Measurements from ENCODE around the gene KTI12. TPM values are rescaled to one million over a fixed set of nuclear protein-coding genes. Genes with fewer than 3 reads are reported as not detected.
"Not testable (repeated sequence)": the region's sequence is repeated elsewhere in the genome, so short reads cannot be mapped to it uniquely, and the experiment has no call there.

The KTI12 gene
- total RNA-seq, 1 donor from 2014 or later = 3.3 TPM

GRCh38 chr1:52045666-52046195 lies 12.1 kb upstream of the KTI12 start:
- ATAC-seq (ENCODE audit: poor library complexity); DNase-seq; intact Hi-C loops (cut with DNase I): not testable (repeated sequence)

GRCh38 chr1:52045236-52045635 lies 11.6 kb upstream of the KTI12 start:
- intact Hi-C loops (cut with DNase I) = no loop called here
- ATAC-seq (ENCODE audit: poor library complexity) (no peak), DNase-seq (no peak)

DNA sequence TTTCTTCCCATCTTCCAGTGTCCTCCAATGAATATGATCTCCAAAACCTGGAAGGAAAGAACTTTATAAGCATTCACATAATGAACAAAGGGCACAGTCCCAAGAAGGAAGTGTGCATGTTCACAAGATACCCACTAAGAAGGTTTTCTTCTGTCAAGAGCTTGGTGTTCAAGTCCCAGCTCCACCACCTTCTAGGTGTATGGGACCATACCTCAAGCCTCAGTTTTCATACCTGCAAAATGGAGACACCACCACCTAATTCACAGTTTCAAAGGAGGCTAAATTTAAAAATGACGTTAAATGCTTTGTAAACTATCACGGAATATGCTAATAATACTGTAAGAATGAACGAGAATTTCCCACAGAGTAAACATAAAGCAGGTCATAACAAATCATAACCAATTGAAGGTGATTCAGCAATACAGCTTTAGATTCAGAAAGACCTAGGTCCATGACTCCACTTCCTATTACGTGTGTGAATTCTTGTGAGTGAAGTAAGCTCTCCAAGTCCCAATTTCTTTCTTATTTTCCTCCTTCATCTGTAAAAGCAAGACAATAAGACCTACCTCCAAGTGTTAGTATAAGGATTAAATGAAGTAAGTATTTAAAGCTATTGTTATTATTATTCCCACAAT lies 8.1 kb upstream of the KTI12 start:
- DNase-seq (no peak), ATAC-seq (ENCODE audit: poor library complexity) (no peak)
- intact Hi-C loops (cut with DNase I) = no loop called here

DNA sequence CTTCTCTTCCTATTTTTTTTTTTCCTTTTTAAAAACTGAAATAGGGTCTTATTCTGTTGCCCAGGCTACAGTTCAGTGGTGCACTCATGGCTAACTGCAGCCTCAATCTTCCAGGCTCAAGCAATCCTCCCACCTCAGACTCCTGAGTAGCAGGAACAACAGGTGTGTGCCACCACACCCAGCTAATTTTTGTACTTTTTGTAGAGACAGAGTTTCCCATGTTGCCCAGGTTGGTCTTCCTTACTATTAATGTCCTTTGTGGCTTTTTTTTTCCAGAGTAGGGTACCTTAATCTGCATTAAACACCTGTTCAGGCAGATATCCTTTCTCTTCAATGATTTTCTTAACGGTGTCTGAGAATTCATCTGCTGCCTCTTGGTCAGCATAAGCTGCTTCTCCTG lies 4.3 kb upstream of the KTI12 start:
- ATAC-seq (ENCODE audit: poor library complexity) = no peak
- intact Hi-C loops (cut with DNase I) = no loop called here
- DNase-seq = no peak

DNA sequence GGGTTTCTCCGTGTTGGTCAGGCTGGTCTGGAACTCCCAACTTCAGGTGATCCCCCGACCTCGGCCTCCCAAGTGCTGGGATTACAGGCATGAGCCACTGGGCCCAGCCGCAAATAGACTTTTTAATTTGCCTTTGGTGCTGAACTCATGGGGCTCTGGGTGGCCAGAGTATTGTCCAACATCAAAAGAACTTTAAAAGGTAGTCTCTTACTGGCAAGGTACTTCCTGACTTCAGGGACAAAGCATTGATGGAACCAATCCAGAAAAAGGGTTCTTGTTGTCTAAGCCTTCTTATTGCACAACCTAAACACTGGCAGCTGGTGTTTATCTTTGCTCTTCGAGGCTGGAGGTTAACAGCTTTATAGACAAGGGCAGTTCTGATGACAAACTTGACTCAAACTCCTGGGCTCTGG lies 3.8 kb upstream of the KTI12 start:
- intact Hi-C loops (cut with DNase I) = no loop called here
- ATAC-seq (ENCODE audit: poor library complexity) (no peak), DNase-seq (no peak)

- no peak for ATAC-seq (ENCODE audit: poor library complexity)
- no peak for DNase-seq
- intact Hi-C loops (cut with DNase I) = no loop called here
Observed at GRCh38 chr1:52034050-52034384, 407 bp upstream of the KTI12 start.

- DNase-seq = peak; percentile 54
- intact Hi-C loops (cut with DNase I) = no loop called here
- ATAC-seq (ENCODE audit: poor library complexity) = peak; percentile 43
Observed at GRCh38 chr1:52032785-52033131, 852 bp downstream of the KTI12 start.

GRCh38 chr1:52032124-52032784 lies 1.4 kb downstream of the KTI12 start:
- DNase-seq (no peak), ATAC-seq (ENCODE audit: poor library complexity) (no peak)
- intact Hi-C loops (cut with DNase I) = no loop called here

DNA sequence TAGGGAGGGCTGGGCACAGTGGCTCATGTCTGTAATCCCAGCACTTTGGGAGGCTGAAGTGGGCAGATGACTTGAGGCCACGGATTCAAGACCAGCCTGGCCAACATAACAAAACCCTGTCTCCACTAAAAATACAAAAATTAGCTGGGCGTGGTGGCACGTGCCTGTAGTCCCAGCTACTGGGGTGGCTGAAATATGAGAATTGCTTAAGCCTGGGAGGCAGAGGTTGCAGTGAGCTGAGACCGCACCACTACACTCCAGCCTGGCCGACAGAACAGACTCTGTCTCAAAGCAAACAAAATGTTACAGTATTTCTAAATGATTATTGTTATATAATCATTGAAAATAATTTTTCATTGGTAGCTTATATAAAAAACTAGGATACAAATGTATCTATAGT lies 4.8 kb downstream of the KTI12 start:
- intact Hi-C loops (cut with DNase I); ATAC-seq (ENCODE audit: poor library complexity); DNase-seq: not testable (repeated sequence)

DNA sequence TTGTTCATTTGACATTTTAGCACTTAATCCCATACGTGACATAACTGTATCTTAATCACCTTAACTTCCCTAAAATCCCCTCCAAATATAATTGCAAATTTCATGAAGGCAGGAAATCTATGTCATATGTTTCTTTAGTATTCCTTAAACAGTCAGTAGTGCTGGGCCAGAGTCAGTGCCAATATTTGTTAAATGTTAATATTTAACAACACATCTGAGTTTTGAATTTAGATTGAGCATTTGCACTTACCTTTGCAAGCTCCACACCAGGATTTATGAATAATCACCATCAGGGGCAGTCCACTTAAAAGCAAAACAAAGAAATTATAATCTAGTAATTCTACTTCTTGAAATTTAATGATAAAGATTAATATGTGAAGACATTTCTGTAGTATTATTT lies 5.3 kb downstream of the KTI12 start:
- no peak for DNase-seq
- intact Hi-C loops (cut with DNase I) = no loop called here
- no peak for ATAC-seq (ENCODE audit: poor library complexity)

DNA sequence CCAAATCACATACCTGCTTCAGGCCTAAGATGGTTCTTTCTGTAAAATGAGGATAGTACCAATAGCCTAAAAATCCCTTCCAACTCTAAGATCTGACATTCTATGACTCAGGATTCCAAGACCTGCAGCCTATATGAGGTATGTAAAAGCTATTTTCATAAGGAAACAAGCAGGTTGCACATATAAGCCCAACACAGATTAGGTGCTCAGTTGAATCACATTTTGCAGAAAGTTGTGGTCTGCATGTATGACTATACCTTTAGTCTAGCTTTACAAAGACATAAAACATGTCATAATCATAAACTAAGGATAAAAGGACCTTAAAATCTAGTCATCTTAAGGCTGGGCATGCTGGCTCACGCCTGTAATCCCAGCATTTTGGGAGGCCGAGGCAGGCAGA lies 7.3 kb downstream of the KTI12 start:
- intact Hi-C loops (cut with DNase I) = no loop called here
- ATAC-seq (ENCODE audit: poor library complexity) (no peak), DNase-seq (no peak)

GRCh38 chr1:52022133-52022532 lies 11.5 kb downstream of the KTI12 start:
- intact Hi-C loops (cut with DNase I) = no loop called here

GRCh38 chr1:52008071-52008809 lies 25.4 kb downstream of the KTI12 start:
- ATAC-seq (ENCODE audit: poor library complexity) = no peak
- intact Hi-C loops (cut with DNase I) = no loop called here
- DNase-seq = no peak

More at GRCh38 chr1:52022133-52022532, 11.5 kb downstream of the KTI12 start:
- DNase-seq = no peak
- no peak for ATAC-seq (ENCODE audit: poor library complexity)

DNA sequence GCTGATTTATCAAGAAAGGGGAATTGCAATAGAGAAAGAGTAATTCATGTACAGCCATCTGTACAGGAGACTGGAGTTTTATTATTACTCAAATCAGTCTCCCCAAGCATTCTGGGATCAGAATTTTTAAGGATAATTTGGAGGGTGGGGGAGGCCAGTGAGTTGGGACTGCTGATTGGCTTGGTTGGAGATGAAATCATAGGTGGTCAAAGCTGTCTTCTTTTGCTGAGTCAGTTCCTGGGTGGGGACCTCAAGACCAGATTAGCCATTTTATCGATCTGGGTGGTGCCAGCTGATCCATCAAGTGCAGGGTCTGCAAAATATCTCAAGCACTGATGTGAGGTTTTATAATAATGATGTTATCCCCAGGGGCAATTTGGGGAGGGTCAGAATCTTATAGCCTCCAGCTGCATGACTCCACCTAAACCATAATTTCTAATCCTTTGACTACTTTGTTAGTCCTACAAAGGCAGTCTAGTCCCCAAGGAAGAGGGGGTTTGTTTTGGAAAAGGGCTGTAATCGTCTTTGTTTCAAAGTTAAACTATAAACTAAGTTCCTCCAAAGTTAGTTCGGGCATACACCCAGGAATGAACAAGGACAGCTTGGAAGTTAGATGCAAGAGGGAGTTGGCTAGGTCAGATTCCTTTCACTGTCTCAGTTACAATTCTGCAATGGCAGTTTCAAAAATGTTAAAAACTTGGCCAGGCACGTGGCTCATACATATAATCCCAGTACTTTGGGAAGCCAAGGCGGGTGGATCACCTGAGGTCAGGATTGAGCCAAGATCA lies 26.2 kb downstream of the KTI12 start:
- intact Hi-C loops (cut with DNase I) = no loop called here
- ATAC-seq (ENCODE audit: poor library complexity) (no peak), DNase-seq (no peak)

DNA sequence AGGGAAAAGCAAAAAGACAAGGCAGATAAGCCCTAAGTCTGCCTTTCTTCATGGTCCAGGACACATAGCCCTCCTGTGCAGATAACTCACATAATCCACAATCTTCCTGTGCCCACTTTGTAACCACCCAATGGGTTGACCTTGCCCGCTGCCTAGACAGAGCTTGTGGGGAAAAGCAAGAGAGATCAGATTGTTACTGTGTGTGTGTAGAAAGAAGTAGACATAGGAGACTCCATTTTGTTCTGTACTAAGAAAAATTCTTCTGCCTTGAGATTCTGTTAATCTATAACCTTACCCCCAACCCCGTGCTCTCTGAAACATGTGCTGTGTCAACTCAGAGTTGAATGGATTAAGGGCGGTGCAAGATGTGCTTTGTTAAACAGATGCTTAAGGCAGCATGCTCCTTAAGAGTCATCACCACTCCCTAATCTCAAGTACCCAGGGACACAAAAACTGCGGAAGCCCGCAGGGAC lies 27.5 kb downstream of the KTI12 start:
- ATAC-seq (ENCODE audit: poor library complexity); DNase-seq; intact Hi-C loops (cut with DNase I): not testable (repeated sequence)

DNA sequence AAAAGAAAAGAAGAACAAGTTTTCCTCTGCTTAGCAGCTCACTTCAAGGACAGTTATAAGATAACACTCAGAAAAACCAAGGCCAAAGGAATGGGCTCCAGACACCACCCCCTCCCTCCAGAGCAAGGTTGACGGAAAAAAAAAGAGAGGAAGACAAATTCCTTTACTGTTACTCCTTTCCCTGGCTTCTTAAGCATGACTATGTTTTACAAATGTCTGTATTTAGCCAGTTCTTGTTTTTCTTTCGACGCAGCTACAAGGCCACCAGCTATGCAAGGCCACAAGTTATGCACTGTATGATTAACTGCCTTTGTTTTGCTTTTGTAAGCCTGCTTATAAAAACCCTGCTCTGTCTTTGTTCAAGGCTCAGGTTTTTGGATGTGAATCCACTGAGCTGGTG lies 28.1 kb downstream of the KTI12 start:
- DNase-seq; ATAC-seq (ENCODE audit: poor library complexity); intact Hi-C loops (cut with DNase I): not testable (repeated sequence)

GRCh38 chr1:52003877-52004276 lies 29.7 kb downstream of the KTI12 start:
- no peak for ATAC-seq (ENCODE audit: poor library complexity)
- intact Hi-C loops (cut with DNase I) = no loop called here
- no peak for DNase-seq

GRCh38 chr1:52002038-52002917 lies 31.3 kb downstream of the KTI12 start:
- intact Hi-C loops (cut with DNase I) = no loop called here
- DNase-seq (no peak), ATAC-seq (ENCODE audit: poor library complexity) (peak; percentile 92)

All from Right ventricle myocardium superior (tissue), 1 donor.